ENCODE data around the gene SLC12A9.
"Not testable (repeated sequence)": the region's sequence is repeated elsewhere in the genome, so short reads cannot be mapped to it uniquely, and the experiment has no call there.

SLC12A9 gene

GRCh38 chr7:100826514-100827329 lies 25.8 kb upstream of the SLC12A9 start:
- no peak for DNase-seq

DNA sequence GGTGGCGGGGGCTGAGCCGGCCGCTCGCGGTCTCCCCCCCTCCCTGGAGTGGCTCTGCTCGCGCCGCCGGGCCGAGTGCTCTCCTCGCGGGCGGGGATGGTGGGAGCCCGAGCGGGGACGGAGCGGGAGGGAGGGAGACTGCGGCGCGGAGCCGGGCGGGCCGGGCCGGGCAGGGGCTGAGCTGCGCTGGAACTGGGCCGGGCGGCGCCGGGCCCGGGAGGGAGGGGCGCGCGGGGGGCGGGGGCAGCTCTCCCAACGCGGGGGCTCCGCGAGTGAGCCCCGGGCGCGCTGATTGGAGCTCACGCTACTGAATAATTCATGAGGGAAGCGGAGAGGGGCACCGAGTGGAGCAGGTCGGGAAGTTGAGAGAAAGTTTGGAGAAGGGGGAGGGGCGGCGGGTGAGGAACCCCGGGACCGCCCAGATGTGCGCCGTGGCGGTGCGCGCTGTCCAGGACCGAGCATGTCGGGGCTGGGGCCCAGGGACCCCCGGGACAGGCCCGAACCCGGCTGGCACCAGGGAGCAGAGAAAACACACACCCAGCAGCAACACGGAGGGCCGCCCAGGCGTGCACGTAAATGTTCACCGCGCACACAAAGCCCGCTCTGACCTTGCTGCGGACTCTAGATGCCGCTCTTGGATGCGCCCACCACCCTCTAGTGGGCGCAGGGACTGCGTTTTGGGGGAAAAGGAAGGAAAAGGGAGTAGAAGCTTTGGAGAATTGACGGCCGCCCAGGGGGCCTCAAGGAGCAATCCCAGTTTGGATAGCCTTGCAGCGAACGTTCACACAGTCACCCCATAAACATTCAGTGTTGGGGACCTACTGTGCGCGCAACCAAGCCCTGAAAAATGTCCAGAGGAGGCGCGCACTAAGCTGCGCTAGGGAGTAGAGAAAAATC lies 24.9 kb upstream of the SLC12A9 start, which contains the start of gene EPHB4:
Gene EPHB4, minus strand, starts transcription at position 194 of the 897 bp plus-strand sequence. CDS start 493 bp downstream, outside the sequence.
- DNase-seq, result no peak

- DNase-seq, result no peak
Measured at GRCh38 chr7:100829150-100829716, 23.3 kb upstream of the SLC12A9 start.

DNA sequence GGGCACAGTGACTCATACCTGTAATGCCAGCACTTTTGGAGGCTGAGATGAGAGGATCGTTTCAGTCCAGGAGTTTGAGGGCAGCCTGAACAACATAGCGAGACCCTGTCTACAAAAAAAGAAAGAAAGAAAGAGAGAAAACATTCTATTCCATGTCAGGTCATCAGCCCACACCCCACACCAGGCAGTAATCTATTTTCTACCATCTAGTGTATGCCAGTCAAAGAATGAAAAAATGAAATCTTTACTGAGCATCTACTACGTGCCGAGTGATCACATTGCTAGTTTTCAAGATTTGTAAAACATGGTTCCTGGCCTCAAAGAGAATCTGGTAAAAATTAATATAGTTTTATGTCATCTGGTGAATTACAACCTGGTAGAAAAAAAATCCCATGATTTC lies 22.1 kb upstream of the SLC12A9 start:
- no peak for DNase-seq

DNA sequence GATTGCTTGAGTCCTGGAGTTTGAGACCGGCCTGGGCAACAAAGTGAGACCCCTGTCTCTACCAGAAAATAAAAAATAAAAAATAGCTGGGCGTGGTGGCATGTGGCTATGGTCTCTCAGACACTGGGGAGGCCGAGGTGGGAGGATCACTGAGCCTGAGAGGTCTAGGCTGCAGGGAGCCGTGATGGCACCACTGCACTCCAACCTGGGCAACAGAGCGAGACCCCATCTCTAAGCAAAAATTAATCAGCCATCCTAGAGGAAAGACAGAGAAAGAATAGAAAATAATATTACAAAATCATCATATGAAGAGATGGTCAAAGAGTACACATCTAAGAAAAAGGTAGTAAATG lies 20.3 kb upstream of the SLC12A9 start:
- DNase-seq, result no peak

DNA sequence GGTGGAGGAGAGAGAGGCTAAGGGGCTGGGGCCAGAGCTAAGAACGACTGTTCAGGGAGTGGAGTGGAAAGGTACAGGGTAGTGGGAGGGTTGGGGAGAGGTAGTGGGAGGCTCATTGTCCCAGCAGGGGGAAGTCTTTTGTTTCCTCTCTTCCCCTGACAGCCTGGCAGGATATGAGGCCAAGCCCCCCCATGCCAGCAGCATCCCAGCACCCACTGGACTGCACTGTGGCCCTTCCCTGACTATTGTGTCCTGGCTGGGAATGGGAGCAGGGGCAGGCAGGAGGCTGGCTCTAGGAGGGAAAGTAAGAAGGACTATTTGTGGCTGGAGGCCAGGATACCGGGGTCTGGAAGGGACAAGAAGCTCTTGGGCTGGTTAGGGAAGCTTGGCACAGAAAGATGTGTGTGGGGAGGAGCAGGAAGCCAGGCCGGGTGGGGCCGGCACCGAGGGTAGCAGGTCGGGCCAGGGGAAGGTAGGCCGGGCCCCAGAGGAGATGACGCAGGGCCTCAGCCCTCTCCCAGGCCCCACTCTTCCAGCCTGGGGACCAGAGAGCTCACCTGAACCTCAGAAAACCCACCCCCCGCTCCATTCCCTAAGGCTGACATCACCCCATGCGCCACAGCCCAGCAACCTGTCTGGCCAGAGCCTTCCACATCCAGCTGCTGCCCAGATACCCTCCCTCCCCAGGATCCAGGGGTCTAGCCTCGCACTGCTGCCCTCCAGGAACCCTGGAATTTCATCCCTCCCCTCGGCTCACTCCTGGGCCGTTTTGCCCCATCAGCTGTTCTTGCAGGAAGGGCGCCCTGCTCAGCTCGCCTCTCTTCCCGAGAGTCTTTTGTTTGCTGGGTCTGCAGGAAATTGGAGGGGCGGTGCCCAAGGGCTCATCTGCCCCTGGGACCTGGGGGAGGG lies 16.4 kb upstream of the SLC12A9 start:
- DNase-seq, result no peak

- DNase-seq, result no peak
Measured at GRCh38 chr7:100836812-100837098, 15.8 kb upstream of the SLC12A9 start.

- DNase-seq, result peak; percentile 41 to 86 (median 49)
Measured at GRCh38 chr7:100837099-100837836, 15.2 kb upstream of the SLC12A9 start.

DNA sequence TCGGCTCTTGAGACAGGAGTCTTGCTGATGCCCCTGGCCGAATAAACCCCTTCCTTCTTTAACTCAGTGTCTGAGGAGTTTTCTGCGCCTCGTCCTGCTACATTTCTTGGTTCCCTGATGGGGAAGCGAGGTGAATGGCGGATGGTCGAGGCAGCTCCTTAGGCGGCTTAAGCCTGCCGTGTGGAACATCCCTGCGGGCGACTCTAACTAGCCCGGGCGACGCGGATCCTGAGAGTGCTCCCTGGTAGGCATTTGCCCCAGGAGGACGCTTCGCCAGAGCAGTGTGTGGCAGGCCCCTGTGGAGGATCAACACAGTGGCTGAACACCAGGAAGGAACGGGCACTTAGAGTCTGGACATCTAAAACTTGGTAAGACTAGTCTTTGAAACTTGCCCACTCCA lies 13.2 kb upstream of the SLC12A9 start:
- no peak for DNase-seq

- no peak for DNase-seq
Measured at GRCh38 chr7:100840470-100841100, 11.9 kb upstream of the SLC12A9 start.

DNA sequence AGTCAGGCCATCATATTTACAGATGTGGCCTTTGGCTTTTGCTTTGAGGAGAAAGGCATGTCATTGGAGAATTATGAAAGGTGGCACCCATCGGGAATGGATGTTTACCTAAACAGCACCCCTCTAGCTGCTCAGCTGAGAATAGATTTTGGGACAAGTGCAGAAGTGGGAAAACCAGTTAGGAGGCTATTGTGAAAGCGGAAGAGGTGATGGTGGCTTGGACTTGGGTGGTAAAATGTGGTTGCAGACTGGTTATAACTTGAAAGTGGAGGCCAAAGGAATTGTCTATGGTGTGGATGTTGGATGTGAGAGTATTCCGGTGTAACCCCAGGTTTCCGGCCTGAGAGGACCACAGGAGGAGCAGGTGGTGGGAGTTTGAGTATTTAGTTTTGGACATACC lies 5.2 kb upstream of the SLC12A9 start:
- no peak for DNase-seq

- DNase-seq, result no peak
Measured at GRCh38 chr7:100854146-100854895, 1.8 kb downstream of the SLC12A9 start.

DNA sequence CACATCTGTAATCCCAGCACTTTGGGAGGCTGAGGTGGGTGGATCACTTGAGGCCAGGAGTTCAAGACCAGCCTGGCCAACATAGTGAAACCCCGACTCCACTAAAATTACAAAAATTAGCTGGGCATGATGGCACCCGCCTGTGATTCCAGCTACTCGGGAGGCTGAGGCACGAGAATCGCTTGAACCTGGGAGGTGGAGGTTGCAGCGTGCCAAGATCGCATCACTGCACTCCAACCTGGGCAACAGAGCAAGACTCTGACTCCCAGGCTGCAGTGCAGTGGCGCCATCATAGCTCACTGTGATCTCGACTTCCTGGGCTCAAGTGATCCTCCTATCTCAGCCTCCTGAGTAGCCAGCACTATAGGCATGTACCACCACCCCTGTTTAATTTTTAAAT lies 2.4 kb downstream of the SLC12A9 start:
- not testable (repeated sequence) for DNase-seq

GRCh38 chr7:100855515-100855914 lies 3.0 kb downstream of the SLC12A9 start:
- DNase-seq, result no peak

DNA sequence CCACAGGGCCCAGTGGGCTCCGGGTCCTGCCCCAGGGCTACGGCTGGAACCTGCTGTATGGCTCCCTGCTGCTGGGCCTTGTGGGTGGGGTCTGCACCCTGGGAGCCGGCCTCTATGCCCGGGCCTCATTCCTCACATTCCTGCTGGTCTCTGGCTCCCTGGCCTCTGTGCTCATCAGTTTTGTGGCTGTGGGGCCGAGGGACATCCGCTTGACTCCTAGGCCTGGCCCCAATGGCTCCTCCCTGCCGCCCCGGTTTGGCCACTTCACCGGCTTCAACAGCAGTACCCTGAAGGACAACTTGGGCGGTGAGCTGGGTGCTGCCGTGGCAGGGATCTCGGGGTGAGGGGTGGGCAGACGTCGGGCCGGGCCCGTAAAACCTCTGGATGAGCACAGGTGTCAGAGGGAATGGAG lies 4.4 kb downstream of the SLC12A9 start:
- no peak for DNase-seq

- DNase-seq, result no peak
Measured at GRCh38 chr7:100859856-100860255, 7.3 kb downstream of the SLC12A9 start.

GRCh38 chr7:100860702-100861615 lies 8.4 kb downstream of the SLC12A9 start:
- DNase-seq, result no peak

DNA sequence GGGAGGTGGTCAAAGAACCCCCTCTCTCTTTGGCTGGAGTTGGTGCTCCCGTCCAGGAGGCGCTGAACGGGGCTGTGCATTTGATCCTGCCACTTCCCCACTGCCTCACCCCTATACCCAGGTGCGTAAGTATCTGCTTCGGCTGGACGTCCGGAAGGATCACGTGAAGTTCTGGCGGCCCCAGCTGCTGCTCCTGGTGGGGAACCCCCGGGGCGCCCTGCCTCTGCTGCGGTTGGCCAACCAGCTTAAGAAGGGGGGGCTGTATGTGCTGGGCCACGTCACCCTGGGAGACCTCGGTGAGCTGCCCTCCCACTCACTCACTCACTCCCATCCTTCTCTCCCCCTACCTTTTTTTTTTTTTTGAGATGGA lies 9.1 kb downstream of the SLC12A9 start:
- DNase-seq, result no peak

DNA sequence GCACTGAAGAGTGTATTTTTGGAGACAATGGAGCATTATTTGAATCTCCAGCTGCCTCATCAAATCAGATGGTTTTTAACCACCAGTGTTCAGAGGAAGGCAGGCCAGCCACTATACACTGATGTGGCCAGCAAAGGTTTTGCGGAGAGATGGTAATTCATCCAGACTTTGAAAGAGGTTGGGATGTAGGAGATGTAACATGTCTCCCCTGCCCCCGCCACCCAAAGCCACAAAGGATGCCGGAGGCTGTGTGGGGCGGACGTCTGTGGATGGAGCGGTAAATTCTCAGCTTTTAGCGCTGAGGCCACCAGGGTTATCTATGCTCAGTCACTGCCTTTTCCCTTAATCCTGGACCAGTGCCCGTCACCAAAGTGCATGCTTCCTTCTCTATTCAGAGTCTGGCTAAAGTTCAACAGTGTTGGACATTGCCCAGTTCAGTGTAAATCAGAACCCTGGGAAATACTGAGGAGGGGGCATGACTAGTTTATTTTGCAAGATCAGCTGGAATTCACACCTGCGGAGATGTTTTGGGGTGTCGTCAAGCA lies 11.0 kb downstream of the SLC12A9 start:
- DNase-seq, result no peak
